NCI-H526 treated with DMSO at 0.1 percent for 48 hours (cell line): ENCODE data around the gene PODXL.
"Not testable (repeated sequence)": the region's sequence is repeated elsewhere in the genome, so short reads cannot be mapped to it uniquely, and the experiment has no call there.

Experiments used
- DNase-seq: peaks from one replicate; lab custom pipeline; 2025; lab: John Stamatoyannopoulos, UW

The PODXL gene

GRCh38 chr7:131508754-131509486 is 47.5 kb downstream of the PODXL start:
- no peak for DNase-seq

GRCh38 chr7:131507592-131508331 is 48.7 kb downstream of the PODXL start:
- peak; percentile 46 for DNase-seq

GRCh38 chr7:131506597-131506996 is 49.8 kb downstream of the PODXL start:
- no peak for DNase-seq

- no peak for DNase-seq
Observed at GRCh38 chr7:131505636-131506557, 50.5 kb downstream of the PODXL start.

- DNase-seq, result not testable (repeated sequence)
Observed at GRCh38 chr7:131505037-131505620, 51.3 kb downstream of the PODXL start.

- DNase-seq, result no peak
Observed at GRCh38 chr7:131504157-131504899, 52.1 kb downstream of the PODXL start.

GRCh38 chr7:131503639-131504038 is 52.8 kb downstream of the PODXL start:
- DNase-seq, result no peak

- no peak for DNase-seq
Observed at GRCh38 chr7:131502810-131503508, 53.5 kb downstream of the PODXL start.

GRCh38 chr7:131501930-131502685 is 54.3 kb downstream of the PODXL start:
- no peak for DNase-seq

GRCh38 chr7:131501422-131501821 is 55.0 kb downstream of the PODXL start:
- DNase-seq, result no peak

- no peak for DNase-seq
Observed at GRCh38 chr7:131500357-131500756, 56.1 kb downstream of the PODXL start.

- no peak for DNase-seq
Observed at GRCh38 chr7:131499801-131500200, 56.6 kb downstream of the PODXL start.

GRCh38 chr7:131498237-131498885 is 58.1 kb downstream of the PODXL start:
- DNase-seq, result no peak

GRCh38 chr7:131497454-131497853 is 59.0 kb downstream of the PODXL start:
- DNase-seq, result no peak

GRCh38 chr7:131495669-131496498 is 60.5 kb downstream of the PODXL start:
- DNase-seq, result no peak

- DNase-seq, result no peak
Observed at GRCh38 chr7:131494182-131494581, 62.2 kb downstream of the PODXL start.

- DNase-seq, result no peak
Observed at GRCh38 chr7:131493581-131493980, 62.8 kb downstream of the PODXL start.

- no peak for DNase-seq
Observed at GRCh38 chr7:131493081-131493480, 63.3 kb downstream of the PODXL start.
